ENCODE results near the gene VEZT.

VEZT gene

DNA sequence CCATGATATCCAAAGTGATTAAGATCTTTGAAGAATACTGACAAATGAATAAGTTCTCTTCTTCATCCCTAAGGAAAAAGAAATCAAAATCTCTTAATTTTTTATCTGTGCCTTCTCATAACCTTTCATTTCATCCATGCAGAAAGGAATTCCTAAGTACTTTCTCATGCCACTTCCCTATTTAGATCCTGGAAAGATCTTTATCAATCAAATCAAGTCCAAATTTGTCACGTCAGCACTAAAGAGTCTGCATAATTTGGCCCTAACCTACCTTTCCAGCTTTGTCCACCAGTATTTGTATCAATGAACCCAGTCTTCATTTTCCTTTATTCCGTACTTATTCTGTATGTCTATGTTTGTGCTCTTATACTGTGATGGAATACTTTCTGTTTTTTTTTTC is 41.2 kb downstream of the VEZT start:
- Histone ChIP-seq H3K9ac (no peak overlapping the region), H3K4me3 (IDR thresholded peaks at IDR 0.05; ENCODE audit: insufficient read depth, low read depth, low read length) (no peak overlapping the region), H3K27me3 (ENCODE audit: insufficient read depth, low read depth) (no peaks in the 10 kb centered on the region), H3K79me2 (ENCODE audit: insufficient read depth, low read depth) (no peaks in the 10 kb centered on the region), H3K36me3 (ENCODE audit: insufficient read depth) (no peaks in the 10 kb centered on the region; the same call in 1 of the 2 replicates), H3K27ac (no peak overlapping the region), H3K4me2 (no peak overlapping the region), H3K4me1 (ENCODE audit: low read depth, poor library complexity, severe bottlenecking) (no peaks in the 10 kb centered on the region), H4K20me1 (ENCODE audit: insufficient read depth) (no peaks in the 10 kb centered on the region), H2AFZ (ENCODE audit: low read depth) (no peak overlapping the region)
- TF ChIP-seq, protein P1, sequence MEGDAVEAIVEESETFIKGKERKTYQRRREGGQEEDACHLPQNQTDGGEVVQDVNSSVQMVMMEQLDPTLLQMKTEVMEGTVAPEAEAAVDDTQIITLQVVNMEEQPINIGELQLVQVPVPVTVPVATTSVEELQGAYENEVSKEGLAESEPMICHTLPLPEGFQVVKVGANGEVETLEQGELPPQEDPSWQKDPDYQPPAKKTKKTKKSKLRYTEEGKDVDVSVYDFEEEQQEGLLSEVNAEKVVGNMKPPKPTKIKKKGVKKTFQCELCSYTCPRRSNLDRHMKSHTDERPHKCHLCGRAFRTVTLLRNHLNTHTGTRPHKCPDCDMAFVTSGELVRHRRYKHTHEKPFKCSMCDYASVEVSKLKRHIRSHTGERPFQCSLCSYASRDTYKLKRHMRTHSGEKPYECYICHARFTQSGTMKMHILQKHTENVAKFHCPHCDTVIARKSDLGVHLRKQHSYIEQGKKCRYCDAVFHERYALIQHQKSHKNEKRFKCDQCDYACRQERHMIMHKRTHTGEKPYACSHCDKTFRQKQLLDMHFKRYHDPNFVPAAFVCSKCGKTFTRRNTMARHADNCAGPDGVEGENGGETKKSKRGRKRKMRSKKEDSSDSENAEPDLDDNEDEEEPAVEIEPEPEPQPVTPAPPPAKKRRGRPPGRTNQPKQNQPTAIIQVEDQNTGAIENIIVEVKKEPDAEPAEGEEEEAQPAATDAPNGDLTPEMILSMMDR (conservative IDR thresholded peaks at IDR 0.05; ENCODE audit: low read depth, low read length): no peak

DNA sequence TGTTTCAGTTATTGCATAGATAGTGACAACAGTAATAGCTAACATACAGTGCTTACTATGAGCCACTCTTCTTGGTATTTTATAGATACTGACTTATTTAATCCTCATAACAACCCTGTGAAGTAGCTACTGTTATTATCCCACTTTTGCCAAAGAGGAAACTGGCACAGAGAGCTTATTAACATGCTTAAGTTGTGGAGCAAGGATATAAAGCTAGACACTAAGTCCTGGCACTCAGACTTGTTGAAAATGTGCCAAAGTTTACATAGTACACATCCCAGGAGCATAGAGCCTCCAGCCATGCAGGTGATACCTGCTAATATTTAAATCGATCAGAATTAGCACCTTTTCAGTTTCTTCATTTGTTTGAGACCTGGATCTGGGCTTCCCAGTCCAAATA is 41.8 kb downstream of the VEZT start:
- no peaks in the 10 kb centered on the region; the same call in 1 of the 2 replicates for H3K36me3 ChIP-seq (ENCODE audit: insufficient read depth)
- TF ChIP-seq, protein P1 (conservative IDR thresholded peaks at IDR 0.05; ENCODE audit: low read depth, low read length): no peak
- H3K79me2 ChIP-seq (ENCODE audit: insufficient read depth, low read depth): no peaks in the 10 kb centered on the region
- H2AFZ ChIP-seq (ENCODE audit: low read depth): no peak overlapping the region
- H3K9ac ChIP-seq: no peak overlapping the region
- H3K27me3 ChIP-seq (ENCODE audit: insufficient read depth, low read depth): no peaks in the 10 kb centered on the region
- H3K4me3 ChIP-seq (IDR thresholded peaks at IDR 0.05; ENCODE audit: insufficient read depth, low read depth, low read length): no peak overlapping the region
- no peaks in the 10 kb centered on the region for H3K4me1 ChIP-seq (ENCODE audit: low read depth, poor library complexity, severe bottlenecking)
- H3K4me2 ChIP-seq: no peak overlapping the region
- H3K27ac ChIP-seq: no peak overlapping the region
- H4K20me1 ChIP-seq (ENCODE audit: insufficient read depth): no peaks in the 10 kb centered on the region

DNA sequence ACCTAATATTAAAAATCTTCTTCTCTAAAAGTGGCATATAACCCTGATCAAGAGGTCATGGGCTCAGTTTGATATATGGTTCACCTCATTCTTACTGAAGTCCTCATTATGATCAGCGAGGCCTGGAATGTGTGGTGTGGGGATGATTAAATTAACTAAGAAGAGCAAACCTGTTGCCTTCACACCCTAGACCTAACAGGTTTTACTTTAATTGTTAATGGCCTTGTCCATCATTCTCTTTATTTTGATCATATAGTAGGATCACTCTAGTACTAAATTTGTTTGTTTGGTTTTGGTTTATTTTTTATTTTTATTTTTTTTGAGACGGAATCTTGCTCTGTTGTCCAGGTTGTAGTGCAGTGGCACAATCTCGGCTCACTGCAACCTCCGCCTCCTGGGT is 43.5 kb downstream of the VEZT start:
- Histone ChIP-seq H3K27ac (no peak overlapping the region), H4K20me1 (ENCODE audit: insufficient read depth) (no peaks in the 10 kb centered on the region), H3K36me3 (ENCODE audit: insufficient read depth) (no peaks in the 10 kb centered on the region; the same call in 1 of the 2 replicates), H3K4me3 (IDR thresholded peaks at IDR 0.05; ENCODE audit: insufficient read depth, low read depth, low read length) (no peak overlapping the region), H3K4me2 (no peak overlapping the region), H3K9ac (no peak overlapping the region), H3K27me3 (ENCODE audit: insufficient read depth, low read depth) (no peaks in the 10 kb centered on the region), H3K4me1 (ENCODE audit: low read depth, poor library complexity, severe bottlenecking) (no peaks in the 10 kb centered on the region), H3K79me2 (ENCODE audit: insufficient read depth, low read depth) (no peaks in the 10 kb centered on the region), H2AFZ (ENCODE audit: low read depth) (no peak overlapping the region)
- TF ChIP-seq, protein P1 (conservative IDR thresholded peaks at IDR 0.05; ENCODE audit: low read depth, low read length): no peak

DNA sequence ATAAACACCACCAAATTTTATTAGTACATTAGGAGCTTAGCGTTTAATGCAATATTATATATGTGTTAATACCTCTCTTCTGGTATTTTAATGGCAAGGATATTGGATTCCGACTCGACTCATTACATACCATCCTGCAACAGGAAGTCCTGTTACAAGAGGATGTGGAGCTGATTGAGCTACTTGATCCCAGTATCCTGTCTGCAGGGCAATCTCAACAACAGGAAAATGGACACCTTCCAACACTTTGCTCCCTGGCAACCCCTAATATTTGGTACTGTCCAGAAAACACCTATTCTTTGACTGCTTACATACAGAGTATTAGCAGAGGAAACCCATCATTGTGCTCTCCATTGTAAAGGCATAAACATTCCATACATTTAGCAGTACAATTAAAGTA is 45.2 kb downstream of the VEZT start:
- Histone ChIP-seq H4K20me1 (ENCODE audit: insufficient read depth) (no peaks in the 10 kb centered on the region), H3K36me3 (ENCODE audit: insufficient read depth) (no peaks in the 10 kb centered on the region; the same call in 1 of the 2 replicates), H3K9ac (no peak overlapping the region), H3K4me3 (IDR thresholded peaks at IDR 0.05; ENCODE audit: insufficient read depth, low read depth, low read length) (no peak overlapping the region), H3K27me3 (ENCODE audit: insufficient read depth, low read depth) (no peaks in the 10 kb centered on the region), H3K4me2 (no peak overlapping the region), H3K27ac (no peak overlapping the region), H3K4me1 (ENCODE audit: low read depth, poor library complexity, severe bottlenecking) (no peaks in the 10 kb centered on the region), H3K79me2 (ENCODE audit: insufficient read depth, low read depth) (no peaks in the 10 kb centered on the region), H2AFZ (ENCODE audit: low read depth) (no peak overlapping the region)
- TF ChIP-seq, protein P1 (conservative IDR thresholded peaks at IDR 0.05; ENCODE audit: low read depth, low read length): no peak
